Measurements from ENCODE around the gene AKAP6. TPM values are rescaled to one million over a fixed set of nuclear protein-coding genes. Genes with fewer than 3 reads are reported as not detected.

The AKAP6 gene
- polyA plus RNA-seq, 3 donors: 2.0 to 3.3 (median 2.7) TPM

DNA sequence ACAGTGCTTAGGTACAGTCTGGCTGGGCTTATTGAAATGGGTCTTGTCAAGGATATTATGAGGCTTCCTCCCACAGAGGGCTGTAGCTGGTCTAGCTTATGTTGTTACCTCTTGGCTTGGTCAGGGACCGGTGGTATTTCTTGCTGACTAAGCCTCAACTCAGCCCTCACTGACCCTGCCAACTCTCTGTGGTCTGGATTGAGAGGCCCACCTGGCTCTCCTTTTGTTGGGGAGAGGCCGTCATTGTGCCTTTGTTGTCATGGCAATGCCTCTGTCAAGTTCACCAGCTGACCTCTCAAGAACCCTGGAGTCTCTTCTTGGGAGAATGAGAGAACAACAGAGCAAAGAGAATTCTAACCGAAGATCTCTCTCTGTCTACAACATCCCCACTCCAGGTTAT lies 364.0 kb downstream of the AKAP6 start:
- no peak for DNase-seq (ENCODE audit: low read depth in 3 of 3, low spot score in 2 of 3)

DNA sequence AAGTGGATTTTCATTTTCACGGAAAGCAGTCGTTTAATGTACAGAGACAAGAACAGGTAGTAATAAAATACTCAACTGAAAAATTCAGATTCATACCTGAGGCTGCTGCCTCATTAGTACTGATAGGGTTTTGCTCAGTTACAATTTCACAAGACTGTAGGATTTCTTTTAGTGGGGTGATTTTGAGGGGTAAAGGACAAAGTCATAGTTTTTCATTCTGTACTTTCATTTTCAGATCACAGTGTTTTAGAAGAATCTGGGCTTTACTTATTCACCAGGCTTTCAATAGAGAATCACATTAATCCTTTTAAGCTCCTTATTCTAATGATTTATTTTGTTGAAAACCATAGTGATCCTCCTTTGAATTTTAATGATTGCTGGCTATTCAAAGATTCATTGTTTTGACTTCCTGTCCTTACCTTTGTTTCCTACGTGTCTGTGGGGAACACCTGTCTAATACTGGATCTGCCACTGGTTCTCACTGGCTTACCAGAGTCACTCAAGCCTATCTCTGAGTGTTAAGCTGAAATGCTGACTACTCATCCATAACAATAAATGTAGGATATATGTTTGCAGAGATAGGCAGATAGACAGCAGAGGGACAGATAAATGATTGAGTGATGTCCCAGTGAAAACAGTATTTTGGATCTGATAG lies 365.8 kb downstream of the AKAP6 start:
- DNase-seq (ENCODE audit: low read depth in 3 of 3, low spot score in 2 of 3): no peak

DNA sequence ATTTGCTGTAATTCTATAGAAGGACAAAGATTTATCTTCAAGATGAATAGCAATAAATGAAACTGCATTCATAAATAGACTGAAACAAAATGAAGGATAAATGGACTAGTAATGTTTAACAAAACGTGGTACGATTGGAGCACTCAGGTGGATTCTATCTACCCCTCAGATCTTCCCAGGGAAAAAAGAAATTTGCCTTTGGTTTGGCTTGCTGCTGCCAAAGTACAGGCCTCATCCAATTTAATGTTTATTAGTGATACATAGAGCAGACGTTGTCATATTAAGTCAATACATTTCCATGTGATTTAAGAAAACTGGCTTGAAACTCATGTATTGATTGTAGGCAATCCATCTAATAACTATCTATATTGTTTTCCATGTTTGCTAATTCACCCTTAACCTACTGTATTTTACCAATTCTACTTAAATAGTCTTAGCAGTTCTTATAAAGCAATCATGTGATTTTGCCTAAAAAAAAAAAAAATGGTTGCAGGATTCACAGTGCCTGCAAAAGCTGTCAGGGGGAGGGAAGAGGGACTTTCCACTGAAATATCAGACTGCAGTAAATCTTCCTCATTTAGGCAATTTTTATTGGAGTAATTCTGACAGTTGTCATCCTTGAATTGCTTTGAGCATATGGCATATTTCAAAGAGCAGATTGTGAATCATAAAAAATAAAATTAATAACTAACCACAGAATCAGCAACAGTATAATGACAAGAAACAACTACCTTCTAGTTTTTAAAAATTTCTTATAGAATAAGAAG lies 367.4 kb downstream of the AKAP6 start:
- no peak for DNase-seq (ENCODE audit: low read depth in 3 of 3, low spot score in 2 of 3)

DNA sequence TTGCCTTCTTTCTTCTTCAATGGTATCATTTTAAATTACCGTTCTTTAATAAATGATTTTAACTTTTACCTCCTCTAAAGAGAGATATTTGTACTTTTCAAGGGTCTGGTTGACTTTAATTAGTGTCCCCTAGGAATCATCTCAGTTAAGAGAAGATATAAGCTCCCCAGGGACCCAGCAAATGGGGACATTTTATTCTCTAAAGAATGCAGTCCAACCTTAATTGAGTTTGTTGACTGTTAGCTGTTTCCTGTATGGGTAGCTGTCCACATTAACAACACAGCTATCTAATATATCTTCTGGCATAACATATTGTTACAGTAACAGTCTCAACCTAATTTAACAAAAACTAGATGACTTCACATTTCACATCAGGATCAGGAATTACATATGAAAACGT lies 368.0 kb downstream of the AKAP6 start:
- DNase-seq (ENCODE audit: low read depth in 3 of 3, low spot score in 2 of 3): no peak

DNA sequence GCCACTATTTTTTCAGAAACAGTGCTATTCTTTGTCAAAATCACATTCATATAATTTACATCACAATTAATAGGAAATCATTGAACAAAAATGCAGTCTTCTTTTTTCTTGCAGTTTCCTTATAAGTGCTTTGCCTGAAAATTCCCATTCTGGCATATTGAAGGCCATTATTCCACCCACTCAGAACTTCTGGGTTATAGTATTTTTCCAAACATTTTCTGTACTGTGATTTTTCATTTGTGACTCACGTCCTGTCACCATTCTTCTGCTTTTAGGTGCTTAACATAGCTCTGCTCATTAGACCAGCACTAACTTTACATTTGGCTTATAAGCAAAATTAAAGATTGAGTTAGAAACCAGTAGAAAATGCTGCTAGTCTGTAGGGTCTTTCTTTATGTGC lies 368.6 kb downstream of the AKAP6 start:
- DNase-seq (ENCODE audit: low read depth in 3 of 3, low spot score in 2 of 3): no peak

DNA sequence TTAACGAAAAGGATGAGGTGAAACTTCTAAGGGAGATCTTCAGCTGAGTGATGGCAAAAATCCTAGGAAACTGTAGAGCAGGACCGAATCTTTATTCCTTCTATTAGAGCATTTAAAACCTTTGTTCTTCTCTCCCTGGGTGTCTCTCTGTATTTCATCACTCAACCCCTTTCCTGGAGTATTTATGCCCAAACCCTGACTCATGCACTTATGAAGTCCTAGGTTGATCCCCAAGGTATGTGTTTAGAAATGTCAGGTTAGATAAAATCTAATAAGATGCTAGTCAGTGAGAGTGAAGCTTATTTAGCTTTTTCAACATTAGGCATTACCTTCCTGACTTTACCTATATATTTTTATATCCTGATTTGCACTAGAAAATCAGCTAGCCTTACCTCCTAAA lies 369.7 kb downstream of the AKAP6 start:
- DNase-seq (ENCODE audit: low read depth in 3 of 3, low spot score in 2 of 3): no peak

DNA sequence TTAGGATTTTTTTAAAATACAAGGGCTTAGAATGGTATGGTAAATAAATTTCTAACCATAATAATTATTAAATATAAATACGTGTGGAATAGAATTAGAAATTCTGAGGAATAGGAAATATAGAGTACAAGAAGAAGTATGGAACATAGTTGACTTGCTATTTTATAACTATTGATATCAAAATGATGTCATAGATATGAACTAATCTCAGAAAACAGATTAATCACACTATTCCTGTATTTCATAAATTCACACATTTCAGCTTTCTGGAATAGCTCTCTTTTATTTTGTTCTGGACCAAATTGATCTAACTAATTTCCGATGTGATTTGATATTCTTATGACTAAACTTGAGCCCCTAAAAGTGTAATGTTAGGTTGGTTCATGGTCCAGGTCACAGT lies 372.4 kb downstream of the AKAP6 start:
- no peak for DNase-seq (ENCODE audit: low read depth in 3 of 3, low spot score in 2 of 3)

DNA sequence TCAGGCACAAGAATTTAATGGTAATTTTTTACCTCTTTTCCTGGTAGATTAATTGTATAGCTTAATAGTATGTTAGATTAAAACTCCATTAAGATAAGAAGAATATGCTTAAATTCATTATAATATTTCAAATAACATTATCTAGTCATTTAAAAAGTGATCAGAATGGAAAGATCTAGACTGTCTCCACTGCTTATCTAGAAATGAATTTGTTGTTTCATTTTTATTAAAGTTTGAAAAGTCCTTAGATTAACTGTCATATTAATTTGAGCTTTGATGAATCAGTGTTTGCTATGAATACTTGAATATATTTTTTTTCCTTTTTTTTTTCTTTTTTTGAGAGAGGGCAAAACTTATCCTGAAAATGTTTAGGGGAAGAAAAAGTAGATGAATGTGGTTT lies 373.0 kb downstream of the AKAP6 start:
- DNase-seq (ENCODE audit: low read depth in 3 of 3, low spot score in 2 of 3): no peak

DNA sequence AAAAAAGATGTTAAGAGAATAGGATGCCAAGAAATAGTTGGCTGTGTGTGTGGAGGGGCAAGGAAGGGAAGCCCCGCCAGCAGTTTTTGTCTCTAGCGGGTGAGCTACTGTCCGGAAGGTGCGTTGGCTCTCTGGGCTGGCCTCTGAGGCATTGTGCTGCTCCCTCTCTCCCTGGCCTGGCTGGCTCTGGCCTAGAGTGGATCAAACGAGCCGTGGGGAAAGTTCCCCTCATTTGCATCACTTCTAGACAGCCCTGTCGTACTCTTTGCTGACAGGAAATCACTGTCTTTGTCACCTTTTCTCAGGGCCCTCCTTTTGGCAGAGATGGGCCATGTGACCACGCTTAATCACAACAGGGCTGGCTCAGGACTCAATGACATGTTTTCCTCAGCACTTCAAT lies 373.5 kb downstream of the AKAP6 start:
- no peak for DNase-seq (ENCODE audit: low read depth in 3 of 3, low spot score in 2 of 3)

DNA sequence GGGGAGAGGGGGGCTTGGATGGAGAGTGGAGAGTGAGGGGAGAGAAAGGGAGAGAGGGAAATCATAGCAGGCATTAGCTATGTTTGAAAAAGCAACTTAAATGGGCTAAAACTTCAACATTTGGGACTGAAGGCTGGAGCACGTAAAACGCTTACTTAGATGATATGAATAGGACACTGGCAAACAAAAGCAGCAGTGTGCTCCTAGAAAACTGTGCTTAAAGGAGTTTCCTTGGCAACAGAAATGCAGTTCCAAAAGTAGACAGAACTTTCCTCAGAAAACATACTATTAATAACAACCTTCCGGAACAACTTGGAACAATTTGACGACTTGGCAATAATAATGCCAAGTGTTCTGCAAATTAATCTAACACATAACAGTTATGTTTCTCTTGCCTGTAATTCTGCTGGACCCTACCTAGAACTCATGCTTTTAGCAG lies 374.1 kb downstream of the AKAP6 start:
- DNase-seq (ENCODE audit: low read depth in 3 of 3, low spot score in 2 of 3): no peak

DNA sequence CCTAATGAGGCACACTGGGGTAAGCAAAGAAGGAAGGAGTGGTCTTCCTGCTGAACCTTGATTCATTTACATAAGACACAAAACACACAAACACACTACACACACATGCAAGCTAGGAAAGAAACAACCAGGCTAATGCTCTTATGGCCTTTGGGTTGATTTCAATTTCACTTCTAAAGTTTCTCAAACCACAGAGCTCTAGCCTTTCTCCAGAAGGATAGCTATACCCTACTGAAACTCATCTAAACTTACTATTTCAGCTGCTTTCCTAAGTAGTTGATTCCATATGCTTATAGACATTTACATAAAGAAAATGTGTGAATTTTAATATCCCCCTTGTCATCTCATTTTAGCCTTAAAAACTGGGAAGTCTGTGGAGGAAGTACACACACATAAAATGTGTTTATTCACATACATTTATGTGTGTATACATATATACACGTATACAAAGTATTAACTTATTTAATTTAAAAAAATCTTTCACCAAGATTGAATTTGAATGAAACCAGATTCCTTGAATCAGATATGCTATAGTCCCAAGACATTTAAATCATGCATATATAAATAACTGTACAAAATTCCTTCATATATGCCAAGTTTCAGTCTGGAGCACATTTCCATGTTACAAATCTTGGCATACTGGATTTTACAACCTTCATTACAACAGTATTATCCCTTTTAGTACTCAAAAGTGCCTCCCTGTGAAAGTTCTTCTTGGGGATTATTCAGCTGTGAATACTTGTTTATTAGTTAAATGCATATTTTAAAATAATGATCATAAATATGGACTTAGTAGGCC lies 377.8 kb downstream of the AKAP6 start:
- no peak for DNase-seq (ENCODE audit: low read depth in 3 of 3, low spot score in 2 of 3)

DNA sequence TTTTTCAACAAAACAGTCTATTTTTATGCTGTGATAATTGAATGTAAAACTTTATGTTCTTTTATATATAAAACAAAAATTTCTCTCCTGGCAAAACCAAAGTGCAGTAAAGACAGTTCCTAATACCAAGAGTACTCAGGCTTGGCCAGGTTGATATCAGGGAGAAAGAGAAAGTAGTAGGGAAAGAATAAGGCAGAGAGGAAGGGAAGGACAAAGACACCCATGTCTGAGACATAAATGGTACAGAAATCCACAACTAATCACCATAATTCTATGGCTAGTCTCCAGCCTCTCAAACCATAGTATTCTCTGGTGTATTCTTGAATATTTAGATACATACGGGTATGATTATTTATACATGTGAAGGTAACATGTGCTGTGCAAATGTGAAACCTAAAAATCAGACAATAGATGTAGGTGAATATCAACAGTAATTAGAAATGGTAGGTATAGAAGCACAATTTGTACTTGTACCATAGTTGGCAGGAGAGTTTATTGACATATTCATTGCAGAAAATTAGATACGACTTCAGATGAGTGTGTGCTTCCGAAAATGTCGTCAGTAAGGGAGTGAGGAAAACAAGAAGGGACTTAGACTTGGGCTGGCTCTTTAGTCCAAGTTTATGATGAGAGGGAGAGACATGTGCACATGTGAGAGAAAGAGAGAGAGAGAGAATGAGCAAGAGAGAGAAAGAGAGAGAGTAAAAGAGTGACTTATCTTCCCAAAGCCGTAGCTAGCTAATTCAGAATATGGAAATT lies 378.8 kb downstream of the AKAP6 start:
- no peak for DNase-seq (ENCODE audit: low read depth in 3 of 3, low spot score in 2 of 3)

DNA sequence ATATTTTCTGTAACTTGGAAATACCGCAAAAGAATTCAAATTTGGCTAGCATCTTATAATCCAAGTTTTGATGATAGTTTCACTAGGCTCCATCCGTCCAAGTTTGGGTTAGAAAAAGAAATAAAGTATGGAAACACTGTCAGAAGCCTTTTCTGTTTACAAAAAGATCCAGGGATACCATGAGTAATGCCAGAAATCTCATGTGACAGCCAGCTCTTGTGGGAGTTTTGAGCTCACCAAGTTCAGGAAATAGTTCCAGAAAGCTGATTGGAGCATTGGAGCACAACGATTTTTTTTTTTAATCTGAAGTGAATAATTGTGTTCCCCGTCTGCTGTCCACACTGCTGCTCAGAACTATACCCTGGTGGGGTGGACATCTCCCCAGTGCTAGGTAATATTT lies 379.9 kb downstream of the AKAP6 start:
- no peak for DNase-seq (ENCODE audit: low read depth in 3 of 3, low spot score in 2 of 3)

DNA sequence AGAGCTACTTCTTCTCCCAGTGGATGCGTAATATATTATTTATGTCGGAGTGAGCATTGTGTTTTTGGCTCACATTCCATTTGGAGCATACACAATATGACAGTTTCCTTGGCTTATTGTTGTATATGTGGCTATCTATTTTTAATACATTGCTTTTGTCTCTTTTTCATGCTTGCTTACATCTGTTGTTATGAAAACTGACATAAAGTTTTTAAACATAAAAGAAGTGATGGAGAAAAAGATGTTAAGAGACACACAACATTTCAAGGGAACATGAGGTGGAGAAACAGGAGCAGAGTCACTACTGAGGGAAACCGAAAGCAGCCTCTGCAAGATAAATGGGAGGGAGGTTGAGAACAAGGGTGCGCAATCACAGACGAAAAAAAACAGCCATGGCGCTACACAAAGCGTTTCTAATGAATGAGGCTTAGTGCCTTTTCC lies 381.2 kb downstream of the AKAP6 start:
- no peak for DNase-seq (ENCODE audit: low read depth in 3 of 3, low spot score in 2 of 3)

DNA sequence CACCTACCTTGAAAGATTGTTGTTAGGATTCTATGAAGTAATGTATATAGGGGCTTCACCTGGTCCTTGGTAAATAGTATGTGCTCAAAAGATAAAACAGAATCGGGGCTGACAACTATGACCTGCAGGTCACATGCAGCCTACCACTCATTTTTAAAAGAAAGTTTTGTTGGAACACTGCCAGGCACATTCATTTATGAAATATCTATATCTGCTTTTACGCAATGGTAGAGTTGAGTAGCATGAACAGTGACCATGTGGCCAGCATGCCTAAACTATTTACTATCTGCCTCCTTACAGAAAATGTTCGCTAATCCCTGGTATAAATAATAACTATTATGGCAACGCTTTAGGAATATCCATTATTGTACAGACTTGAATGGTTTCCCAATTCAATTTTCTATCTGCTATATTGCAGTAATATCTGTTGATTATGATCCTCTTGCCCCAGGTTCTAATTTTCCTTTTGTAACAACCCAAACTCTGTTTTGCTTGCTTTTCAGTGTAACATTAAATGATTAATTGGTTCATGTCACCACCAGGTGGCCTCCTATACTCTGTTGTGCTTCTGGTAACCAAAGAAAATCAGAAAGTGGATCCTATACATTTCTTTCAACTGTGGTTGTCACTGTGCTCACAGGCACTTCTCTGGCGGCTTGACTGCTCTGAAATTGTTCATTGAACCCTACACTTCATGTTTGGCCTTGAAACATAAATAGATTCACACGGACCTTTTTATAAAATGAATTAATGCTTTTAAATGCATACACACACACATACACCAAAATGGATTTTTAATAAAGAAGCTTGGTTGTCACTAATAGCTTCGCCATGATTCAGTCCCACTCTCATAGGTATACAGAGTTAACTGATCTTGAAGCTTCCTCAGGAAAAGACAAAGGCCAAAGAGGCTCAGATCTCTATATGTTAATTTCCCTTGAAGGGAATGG lies 381.9 kb downstream of the AKAP6 start:
- DNase-seq (ENCODE audit: low read depth in 3 of 3, low spot score in 2 of 3): peak in 1 of 3 donors; percentile 39

DNA sequence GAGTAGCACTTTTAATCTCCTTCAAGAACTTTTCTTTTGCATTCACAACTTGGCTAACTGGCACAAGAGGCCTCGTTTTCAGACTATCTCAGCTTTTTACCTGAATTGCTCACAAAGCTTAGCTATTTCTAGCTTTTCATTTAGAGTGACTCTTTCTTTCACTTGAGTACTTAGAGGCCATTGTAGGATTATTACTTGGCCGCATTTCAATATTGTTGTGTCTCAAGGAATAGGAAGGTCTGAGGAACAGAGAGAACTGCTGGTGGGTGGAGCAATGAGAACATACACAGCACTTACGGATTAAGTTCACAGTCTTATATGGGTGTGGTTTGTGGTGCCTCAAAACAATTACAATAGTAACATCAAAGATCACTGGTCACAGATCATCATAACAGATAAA lies 384.8 kb downstream of the AKAP6 start:
- no peak for DNase-seq (ENCODE audit: low read depth in 3 of 3, low spot score in 2 of 3)

DNA sequence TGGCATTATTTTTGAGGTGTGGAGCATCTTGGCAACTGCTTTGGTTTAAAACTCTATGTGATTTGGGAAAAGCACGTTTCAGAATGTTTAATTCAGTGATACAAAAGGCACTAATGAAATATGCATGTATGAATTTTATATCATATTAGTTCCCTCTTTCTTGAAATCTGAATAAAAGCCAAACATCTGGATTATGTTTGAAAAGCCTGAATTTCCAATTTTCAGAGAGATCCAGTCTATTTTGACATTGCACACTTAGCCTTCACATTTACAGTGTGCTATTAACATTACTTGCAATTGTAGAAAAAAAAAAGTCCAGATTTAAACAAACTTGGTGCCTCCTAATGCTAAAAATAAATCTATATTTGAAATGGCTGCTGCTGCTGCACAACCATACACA lies 390.5 kb downstream of the AKAP6 start:
- no peak for DNase-seq (ENCODE audit: low read depth in 3 of 3, low spot score in 2 of 3)

DNA sequence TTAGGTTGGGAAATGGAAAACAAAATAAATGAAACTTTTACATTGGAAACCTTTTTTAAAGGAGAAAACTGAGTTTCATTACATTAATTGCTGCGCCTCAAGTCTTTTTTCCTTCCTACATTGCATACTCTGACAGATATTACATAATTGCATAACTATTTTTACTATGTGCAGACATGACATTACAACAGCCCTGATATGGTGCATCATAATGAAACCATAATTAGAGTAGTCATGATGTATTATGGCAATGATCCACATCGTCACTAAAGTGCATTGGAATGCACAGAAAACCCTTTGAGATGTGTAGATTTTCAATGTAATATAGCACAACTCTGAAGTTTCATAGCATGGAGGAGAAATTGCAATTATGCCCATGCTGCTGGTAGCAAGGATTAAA lies 391.8 kb downstream of the AKAP6 start:
- DNase-seq (ENCODE audit: low read depth in 3 of 3, low spot score in 2 of 3): no peak

DNA sequence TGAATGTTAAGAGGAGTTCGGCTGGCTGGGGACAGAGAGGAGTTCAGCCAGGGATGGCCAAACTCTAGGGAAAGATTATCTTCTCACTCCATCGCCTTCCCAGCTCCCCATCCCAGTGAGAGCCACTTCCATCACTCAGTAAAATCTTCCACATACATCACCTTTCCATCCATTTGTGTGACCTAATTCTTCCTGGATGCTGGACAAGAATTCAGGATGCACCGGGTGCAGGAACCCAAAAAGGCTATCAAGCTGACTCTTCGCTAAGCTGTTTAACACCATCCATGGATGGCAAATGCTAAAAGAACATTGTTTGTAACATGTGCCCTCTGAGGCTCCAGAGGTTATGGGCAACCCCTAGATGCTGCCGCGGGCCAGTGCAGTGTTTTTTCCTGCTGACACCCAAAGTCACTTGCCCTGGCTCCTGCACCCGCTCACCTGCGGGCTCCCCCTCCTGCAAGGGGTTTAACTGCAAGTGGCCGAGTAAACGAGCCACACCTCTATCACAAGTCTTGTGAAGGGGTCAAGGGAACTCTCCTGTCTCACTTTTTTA lies 393.6 kb downstream of the AKAP6 start:
- no peak for DNase-seq (ENCODE audit: low read depth in 3 of 3, low spot score in 2 of 3)

Measured in right renal cortex interstitium (tissue), 3 donors.